Stimulated activated CD8-positive, alpha-beta memory T cell treated with anti-CD3 and anti-CD28 coated beads, Interleukin-7, amount 100 ng/mL, for 4 hours (primary cell): ENCODE measurements around the gene GPR153.

Source experiments
- DNase-seq, 2 donors: peaks; one replicate each; pipeline ENCODE4 v3.0.0-alpha.2; 2020; ENCODE audit warnings: low read depth in 2 of 2

GPR153 gene

DNA sequence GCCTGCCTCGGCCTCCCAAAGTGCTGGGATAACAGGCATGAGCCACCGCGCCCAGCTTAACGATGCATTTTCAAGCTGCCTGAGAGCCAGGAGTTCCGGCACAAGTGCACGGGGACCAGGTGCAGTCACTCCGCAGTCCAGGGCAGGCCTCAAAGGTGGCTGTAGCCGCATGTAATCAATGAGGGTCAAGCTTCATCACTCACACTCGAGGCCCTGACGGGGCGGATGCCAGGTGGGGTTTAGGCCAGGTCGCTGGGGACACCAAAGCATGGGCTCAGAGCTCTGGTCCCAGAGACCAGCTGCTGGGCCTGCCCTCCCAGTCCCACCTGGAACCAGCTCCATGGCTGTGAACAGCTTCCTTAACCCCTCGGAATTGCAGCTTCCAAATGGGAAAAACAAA lies 26.1 kb upstream of the GPR153 start:
- DNase-seq: no peak

DNA sequence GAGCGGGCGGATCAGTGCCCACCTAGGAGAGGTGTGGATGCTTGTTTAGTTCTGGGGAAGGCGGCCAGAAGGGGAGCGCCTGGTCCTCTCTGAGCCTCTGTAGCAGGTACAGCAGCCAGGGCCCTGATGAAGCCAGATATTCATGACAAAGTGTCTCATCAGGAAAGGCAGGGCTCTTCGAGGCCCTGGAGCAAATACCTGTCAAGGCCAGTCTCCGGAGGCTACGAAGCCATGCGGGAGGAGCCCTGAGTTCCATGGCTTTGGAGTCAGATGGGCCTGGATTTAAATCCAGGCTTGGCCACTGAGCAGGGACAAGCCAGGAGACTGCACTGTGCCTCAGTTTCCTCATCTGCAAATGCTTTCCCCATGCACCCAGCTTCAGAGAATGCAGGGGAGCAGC lies 25.4 kb upstream of the GPR153 start:
- DNase-seq: no peak

DNA sequence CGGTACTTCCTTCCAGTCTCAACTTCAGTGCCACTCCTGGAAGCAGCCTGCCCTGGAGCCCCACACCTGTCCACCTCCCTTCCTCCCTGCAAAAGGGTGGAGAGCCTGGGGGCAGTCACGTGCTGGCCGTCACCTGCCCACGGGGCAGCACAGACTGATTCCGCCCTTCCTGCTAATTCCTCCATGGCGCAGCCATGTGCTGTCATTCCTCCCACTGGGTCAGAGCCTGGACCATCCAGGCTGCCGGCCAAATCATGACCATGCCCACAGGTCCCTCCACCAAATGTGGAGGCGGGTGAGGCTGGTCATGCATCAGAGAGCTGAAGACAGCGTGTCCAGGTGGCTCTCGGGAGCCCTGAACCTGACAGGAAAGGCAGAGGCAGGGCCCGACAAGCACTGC lies 24.4 kb upstream of the GPR153 start:
- no peak for DNase-seq

DNA sequence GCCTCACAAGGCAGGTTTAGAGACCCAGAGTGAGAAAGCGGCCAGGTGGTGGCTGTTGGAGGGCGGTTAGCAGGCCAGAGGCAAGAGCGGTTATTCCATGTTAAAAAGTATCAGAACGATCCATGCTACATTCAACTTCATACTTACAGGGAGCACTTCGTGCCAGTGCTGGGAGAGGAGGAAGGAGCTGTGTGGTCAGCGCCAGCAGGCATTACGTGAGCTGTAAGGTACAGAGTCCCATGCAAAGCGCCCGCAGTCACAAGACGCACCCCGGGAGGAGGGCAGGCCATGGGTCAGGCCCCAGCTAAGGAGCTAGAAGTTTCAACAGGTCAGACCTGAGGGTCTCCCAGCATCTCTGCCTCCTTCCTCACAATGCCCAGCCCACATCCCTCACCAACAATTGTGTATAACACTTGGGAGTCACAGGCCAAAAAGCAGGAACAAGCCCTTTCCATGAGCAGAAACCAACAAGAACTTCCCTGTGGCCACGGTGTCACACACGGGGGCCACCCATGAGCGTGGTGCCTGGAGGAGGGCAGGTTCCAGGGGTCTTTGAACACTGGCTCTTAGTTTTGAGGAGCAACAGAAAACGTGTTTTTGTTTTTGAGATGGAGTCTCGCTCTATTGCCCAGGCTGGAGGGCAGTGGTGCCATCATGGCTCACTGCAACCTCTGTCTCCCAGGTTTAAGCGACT lies 21.8 kb upstream of the GPR153 start:
- DNase-seq: no peak

DNA sequence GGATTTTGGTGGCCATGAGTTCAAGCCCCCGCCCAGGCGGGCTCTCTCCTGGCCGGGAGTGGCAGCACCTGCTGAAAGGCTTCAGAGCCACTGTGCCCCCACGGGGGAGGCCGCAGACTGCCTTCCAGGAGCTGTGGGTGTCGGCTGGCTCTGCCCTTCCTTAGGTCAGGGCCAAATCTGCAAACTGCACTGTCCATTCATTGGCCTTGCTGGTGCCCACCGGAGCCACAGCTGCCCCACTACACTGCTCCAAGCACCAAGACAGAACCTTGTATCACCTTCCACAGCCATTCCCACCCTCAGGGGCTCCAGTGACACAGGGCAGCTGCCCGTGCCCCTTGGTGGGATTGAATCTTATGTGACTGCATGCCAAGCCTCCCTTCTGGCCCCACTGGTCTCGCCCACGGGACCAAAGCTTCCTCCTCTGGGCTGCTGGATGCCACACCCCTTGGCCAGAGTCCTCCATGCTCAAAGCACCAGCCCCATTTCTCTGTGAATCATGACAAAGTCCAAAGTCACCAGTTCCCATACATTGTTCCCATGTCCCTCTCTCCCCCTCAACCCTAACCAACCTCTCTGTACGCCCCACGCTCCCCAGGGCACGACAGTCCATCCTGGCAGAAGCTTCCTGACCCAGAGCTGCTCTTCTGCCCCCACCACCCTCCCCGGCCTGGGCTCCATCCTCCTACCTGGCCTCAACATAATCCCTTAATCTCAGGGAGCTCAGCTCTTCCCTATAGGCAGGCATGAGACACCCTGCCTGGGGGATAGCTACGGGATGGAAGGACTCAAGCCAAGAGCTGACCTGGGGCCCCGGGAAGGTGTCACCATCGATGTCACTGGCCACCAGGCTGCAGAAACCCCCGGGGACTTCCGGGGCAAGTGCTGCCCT lies 20.9 kb upstream of the GPR153 start:
- no peak for DNase-seq

DNA sequence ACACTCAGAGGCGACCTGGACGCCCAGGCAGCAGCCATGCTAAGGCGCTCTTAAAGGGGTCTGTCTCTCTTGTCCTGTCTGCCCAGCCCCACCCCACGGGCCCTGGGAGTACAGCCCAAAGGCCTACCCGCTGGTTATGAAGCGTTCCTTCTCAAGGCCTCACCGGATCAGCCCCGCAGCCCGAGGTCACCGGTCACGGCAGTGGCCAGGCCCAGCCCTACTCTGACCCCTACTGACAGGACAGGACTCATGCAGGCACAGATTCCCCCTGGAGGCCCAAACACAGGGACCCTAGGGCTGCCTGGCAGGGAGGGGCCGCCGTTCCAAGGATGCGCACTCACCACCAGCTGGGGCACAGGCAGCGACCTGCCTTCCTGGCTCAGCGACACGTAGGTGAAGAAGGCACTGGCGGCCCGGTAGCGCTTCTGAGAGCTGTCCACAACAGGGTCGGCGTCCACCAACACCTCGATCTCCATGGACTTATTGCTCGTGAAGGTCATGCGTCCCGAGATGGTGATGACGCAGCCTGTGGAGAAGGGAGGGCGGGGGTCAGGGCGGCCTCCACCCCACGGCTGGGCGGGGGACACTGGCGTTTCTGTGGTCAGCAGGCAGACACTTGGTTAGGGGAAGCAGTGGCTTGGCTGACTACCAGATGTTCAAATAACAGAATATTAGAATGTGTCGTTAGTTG lies 20.0 kb upstream of the GPR153 start:
- no peak for DNase-seq

DNA sequence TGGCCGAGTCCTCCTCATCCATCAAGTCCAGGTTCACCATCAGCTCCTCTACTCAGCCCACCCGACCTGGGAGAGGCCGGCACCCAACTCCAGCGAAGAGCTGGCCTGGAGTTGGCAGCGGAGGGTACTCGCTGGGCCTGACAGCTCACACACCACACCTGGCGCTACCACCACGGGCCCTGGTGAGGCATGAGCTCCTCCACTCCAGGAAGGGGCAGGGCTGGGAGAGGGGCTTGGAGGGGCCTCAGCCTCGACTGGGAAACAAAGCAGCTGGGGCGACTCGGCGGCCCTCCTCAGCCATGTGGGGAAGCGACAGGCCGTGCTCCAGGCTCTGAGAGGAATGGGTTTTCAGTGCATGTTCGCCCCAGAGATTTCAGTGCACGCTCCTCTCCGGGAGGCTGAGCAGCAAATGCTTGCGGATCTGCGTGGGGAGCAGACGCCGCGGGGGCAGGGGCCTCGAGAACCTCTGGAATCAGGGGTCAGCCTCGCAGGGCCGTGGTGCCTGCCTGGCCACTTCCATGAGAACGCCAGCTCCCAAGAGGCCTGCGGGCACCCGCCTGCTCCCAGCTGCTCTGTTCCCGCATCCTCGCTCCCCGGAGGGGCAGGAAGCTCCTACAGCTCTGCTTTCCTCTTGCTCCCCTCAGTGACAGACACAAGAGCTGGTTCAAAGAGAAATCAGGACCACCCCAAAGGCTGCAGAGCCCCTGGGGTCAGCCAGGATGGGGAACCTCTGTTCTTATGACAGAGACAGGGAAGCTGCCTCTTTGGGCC lies 18.9 kb upstream of the GPR153 start:
- DNase-seq: no peak

DNA sequence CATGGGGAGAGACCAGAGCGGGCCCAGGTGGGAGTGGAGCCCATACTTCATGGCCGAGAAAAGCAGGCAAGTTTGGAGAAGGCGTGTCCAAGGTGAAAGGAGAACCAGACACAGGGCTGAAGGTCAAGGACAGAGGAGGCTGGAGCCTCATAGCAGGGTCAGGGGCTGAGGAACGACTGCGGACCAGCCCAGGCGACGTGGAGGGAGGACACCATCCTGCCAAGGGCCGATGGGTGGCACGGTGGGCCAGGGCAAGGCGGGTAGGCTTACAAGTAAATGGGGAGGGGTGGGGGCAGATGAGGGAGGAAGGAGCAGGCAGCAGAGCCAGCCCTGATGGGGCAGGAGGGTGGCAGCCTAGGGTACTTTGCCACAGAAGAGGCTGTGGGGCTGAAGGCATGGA lies 18.2 kb upstream of the GPR153 start:
- DNase-seq: no peak

DNA sequence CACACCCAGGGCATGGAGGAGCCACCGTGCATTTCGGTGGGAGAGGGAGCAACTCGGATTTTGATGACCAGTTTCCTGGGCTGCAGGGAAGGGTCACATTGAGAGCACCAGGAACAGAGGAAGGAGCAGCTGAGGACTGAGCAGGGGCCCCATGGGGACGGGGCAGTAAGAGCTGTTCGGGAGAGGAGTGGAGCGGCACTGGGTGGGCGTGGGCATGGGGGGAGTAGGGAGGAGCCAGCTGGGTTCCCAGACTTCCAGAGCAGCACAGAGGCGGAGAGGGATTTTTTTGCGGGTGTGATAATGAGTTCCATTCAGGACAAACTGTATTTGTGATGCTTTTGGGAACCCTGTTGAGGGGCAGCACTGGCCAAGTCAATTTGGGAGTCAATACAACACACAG lies 17.4 kb upstream of the GPR153 start:
- DNase-seq: no peak

DNA sequence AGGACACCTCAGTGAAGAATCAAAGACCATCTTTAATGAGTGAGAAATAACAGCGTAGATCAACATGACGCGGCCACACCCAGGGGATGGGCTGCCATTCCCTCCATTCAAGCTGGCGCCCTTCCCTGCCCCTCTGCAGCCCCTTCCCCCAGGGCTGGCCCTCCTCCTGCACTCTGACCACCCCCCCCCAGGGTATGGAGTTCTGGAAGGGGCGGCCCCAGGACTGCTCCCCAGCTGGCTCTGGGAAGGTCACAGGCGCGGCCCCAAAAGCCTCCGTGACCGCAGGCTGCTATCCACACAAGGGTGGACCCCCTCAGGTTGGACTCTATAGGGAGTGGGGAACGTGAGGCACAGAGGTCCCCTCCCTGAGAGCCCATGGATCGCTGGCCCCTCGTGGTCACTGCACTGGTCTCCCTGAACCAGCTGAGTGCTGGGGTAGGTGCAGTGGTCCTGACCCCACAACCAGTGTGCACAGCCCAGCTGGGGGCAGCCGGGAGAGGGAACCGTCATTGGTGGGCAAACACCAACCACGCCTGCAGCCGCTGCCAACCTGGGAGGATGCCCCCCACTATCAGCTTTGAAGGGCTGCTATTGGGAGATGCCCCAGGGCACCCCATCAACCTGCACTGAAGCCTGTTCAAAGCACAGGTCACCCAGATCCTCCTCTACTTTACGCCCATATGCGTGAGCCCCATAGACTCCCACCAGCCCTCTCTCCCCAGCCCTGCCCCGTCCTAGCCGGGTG lies 16.1 kb upstream of the GPR153 start:
- no peak for DNase-seq

DNA sequence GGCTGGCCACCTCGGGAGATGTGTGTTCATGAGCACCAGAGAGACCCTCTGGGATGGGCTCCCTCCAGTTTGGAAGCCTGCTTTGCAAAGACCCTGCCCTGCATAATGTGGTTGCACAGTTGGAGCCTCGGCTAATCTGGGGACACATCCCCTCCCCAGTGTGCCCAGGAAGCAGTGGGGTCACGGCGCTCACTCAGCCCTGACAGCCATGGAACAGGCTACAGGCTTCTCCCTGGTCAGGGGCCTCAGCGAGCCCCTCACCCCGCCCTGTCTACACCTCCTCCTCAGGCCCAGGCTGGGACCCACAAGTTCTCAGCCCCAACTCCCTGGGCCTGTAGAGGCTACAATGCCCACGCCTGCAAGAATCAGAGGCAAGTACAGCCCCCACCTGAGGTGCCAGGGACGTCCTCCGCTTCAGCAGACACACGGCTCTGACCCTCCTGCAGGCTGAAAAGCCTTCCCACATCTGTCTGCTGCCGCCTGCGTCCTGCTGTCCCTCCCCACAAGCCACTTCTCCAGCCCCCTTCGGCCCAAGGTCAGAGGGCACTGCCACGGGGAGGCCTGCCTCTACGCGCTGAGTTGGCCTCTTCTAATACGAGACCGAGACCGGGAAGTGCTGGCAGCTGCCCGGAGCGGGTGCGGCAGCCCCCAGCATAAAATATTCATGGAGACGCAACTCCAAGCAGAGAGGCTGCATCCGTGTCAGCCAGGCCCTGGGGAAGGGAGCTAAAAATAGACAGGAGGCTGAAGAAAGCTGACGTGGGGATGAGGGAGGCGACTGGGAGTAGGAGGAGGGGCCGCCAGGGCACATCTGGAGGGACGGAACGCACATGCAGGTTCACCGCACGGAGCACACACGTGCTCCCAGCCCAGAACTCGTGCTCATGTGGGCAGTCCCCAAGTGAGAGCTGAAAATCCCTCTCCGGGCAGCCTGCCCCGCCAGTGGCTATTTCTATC lies 15.2 kb upstream of the GPR153 start:
- DNase-seq: no peak

DNA sequence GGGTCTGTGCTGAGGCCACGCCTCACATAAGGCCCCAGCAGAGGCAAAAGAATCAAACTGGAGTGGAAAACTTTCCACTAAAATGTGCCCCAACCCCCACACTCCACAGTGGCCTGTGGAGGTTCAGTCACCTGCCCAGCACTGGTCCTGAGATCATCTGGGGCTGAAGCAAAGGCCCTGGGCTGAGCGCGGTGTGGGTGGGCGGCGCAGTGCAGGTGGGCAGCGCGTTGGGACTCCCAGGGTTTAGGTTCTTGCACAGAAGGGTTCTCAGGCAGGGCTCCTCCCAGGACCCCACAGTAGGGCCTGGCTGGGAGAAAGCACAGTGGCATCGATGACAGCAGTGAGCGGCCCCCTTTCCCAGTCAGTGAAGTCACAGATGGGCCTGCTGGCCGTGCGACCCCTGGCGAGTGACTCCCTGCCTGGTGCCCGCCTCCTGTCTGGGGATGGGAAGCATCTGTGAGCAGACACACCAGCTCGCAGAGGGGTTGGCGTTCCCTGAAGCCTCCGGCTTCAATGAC lies 13.8 kb upstream of the GPR153 start:
- DNase-seq: no peak

DNA sequence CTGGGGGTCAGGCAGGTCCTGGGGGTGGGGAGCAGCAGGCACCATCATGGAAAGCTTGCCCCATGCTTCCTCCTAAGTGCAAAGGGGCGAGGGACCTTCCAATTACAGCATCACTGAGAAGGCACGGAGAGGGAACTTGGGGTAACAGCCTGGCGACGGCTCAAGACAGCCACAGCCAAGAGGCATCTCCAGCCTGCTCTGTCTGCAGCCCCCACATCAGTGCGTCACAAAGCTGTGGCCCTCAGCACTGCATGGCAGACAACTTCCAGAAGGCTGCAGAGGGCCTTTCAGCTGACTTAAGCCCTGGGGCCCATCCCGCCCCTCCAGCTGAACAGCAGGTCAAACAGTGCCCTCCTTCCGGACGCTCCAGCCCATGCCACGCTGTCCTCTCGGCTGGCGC lies 13.2 kb upstream of the GPR153 start:
- no peak for DNase-seq

DNA sequence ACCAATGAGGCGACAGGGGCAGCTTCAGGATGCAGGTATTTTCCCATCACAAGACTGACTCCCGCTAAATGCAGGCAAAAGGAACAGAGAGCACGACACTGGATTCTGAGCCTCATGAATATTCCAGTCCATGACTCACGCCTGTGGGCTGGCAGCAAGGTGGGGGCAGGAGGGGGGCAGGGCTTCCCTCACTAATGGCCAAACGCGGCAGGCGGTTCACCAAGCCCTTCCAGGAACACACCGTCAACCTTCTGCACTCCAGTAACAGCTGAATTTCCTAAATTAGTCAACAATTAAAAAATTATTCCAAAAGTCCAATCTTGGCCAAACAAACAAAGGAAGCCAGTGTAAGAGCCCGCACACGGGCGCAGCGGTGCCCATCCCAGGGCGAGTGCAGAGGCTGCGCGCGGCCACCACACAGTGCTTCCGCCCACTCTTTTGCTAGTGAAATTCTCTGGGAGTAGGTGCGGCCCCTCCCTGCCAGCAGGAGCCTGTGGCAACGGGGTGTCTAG lies 12.5 kb upstream of the GPR153 start:
- DNase-seq: no peak

DNA sequence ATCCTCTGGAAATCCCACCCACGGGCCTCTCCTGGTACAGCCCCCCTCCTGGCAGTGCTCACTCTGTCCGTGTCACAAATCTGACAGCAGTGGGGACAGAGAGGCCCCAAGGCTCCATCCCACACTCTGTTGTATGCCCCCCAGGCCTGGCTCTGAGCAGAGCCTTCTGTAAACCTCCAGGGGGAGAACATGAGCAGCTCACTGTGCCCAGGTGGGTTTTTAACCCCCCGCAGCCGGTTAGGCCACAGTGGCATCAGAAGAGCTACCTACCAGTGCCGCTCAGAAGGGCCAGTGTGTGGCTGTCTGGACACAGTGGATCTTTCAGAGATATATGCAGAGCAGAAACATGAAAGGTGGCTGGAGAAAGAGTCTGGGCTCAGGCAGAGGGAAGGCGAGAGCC lies 12.0 kb upstream of the GPR153 start:
- DNase-seq: no peak

DNA sequence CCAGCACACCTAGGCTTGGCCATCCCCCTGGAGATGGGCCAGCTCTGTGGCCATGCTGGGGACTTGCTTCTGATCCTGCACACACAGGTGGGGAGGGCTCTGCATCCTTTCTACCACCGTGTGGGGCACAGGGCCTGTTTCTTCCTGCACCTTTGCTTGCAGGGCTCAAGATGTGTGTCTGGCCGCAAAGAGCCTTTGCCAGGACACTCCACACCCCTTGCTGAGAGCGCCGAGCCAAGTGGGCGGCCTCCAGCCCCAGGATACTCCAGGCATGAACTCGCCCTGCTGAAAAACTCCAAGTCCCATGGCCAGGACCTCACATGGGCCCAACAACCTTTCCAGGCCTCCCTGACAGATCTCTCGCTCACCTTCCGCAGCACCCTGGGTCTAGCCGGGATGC lies 11.6 kb upstream of the GPR153 start:
- no peak for DNase-seq

DNA sequence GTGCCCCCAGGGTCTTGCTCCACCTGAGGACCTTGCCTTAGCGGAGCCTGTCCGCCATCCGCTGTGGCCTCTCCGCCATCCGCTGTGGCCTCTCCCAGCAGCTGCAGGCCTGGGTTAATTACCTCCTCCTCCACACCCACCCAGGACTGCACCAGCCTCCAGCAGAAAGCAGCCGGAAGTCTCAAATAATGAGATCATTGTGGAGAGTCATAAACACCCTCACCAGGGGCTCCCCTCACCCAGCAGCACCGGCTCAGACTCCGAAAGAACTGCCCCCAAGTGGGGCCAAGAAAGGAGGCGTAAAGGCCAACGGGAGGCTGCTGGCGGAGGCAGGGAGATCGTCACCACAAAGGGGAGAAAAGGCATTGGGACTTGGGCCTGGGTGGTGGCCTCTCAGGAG lies 10.7 kb upstream of the GPR153 start:
- no peak for DNase-seq

DNA sequence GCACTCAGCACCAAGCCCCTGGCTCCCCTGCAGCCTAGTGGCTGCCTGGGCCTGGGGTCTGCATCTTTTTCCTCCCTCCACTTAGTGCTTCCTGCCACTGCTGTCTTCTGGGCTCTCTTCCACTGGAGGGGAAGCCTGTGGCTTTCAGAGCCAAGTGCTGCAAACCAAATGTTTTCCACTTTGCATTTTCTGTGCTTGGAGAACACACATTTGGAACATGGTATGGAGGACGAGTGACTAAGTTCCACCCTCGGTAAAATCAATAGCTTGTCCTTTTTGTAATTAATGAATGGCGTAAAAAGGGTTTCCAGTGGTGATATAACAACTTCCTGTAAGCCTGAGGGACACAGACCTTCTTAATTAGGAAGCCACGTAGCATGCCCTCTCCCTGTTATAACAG lies 10.1 kb upstream of the GPR153 start:
- DNase-seq: no peak

DNA sequence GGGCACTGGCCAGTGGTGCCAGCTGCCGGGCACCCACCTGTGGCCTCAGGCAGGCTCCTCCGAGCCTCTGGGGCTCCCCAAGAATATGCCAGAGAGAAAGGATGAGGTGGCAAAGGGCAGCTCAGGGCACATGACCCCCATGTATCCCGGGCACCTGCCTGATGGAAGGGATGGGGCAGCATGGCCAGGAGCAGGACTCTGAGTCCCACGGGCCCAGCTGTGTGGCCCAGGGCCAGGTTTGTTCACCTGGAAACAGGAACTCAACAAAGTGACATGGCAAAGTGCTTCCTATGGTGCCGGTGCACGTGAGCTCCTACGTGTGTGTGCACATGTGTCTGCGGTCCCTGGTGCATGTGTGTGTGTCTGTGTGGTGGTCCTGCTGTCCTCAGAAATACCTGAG lies 9.5 kb upstream of the GPR153 start:
- no peak for DNase-seq
